ENCODE measurements around the gene FAM83F.
"Not testable (repeated sequence)": the region's sequence is repeated elsewhere in the genome, so short reads cannot be mapped to it uniquely, and the experiment has no call there.

The FAM83F gene

DNA sequence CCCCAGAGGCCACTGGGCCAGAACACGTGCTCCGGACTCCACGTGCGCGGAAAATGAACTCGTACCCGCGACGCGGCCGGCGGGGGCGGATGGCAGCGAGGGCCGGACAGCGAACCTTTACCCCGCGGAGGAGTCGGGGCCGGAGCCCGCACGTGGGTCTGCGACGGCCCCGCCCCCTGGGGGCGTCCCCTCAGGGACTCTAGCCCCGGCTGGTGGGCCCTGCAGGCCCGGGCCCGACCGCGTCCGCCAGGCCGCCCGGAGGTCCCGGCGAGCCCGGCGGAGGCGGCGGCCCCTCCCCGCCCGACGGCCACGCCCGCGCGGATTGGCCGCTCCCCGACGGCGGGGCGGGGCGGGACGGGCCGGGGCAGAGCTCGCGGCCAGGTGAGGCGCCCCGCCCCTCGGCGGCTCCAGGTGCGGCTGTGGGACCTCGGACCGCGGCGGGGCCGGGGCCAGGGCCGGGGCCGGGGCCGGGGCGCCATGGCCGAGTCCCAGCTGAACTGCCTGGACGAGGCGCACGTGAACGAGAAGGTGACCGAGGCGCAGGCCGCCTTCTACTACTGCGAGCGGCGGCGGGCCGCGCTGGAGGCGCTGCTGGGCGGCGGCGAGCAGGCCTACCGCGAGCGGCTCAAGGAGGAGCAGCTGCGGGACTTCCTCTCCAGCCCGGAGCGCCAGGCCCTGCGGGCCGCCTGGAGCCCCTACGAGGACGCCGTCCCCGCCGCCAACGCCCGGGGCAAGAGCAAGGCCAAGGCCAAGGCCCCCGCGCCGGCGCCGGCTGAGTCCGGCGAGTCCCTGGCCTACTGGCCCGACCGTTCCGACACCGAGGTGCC lies at the start of gene FAM83F:
TSS of gene FAM83F (plus strand) at position 389 of the 827 bp plus-strand sequence. CDS start at position 478, 89 bp downstream.
- Histone ChIP-seq H3K4me3 (ENCODE audit: low read length in 2 of 2) (peak within 1 kb of the TSS; percentile 75 to 76), H3K27me3 (ENCODE audit: control insufficient read depth in 2 of 2, insufficient read depth in 2 of 2, low read length in 2 of 2) (peaks cover 0 to 13% of the 10 kb centered on the region in 2 donors), H3K36me3 (ENCODE audit: control insufficient read depth in 2 of 2, insufficient read depth in 2 of 2, low read length in 2 of 2) (no peaks in the 10 kb centered on the region), H3K9me3 (ENCODE audit: control insufficient read depth in 2 of 2, low read length in 2 of 2) (no peaks in the 10 kb centered on the region), H3K27ac (ENCODE audit: low read depth in 2 of 2, low read length in 2 of 2) (peak within 1 kb of the TSS; percentile 80 to 88), H3K4me1 (ENCODE audit: control insufficient read depth in 2 of 2, insufficient read depth in 2 of 2, low read length in 2 of 2) (peaks cover 30 to 41% of the 10 kb centered on the region in 2 donors), H3K9ac (ENCODE audit: low read depth in 1 of 2, low read length in 2 of 2) (peak within 1 kb of the TSS; percentile 70 to 94)

DNA sequence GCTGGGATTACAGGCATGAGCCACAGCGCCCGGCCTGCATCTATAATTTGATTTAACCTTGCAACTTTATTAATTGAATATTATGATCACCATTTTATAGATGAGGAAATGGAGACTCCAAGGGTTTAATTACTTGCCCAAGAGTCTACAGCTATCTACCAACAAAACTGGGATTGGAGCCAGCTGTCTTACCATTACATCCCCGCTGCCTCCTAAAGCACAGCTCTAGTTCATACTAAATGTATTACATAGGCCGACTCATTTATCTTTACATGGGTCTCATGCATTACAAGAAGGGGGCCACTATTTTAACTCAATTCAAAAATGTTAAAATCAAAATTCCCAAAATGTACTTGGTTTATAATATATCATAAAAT lies 48.6 kb upstream of the FAM83F start:
- Histone ChIP-seq H3K36me3 (ENCODE audit: control insufficient read depth in 2 of 2, insufficient read depth in 2 of 2, low read length in 2 of 2) (no peaks in the 10 kb centered on the region), H3K27me3 (ENCODE audit: control insufficient read depth in 2 of 2, insufficient read depth in 2 of 2, low read length in 2 of 2) (peaks cover 0 to 4% of the 10 kb centered on the region in 2 donors), H3K4me3 (ENCODE audit: low read length in 2 of 2) (no peak overlapping the region), H3K4me1 (ENCODE audit: control insufficient read depth in 2 of 2, insufficient read depth in 2 of 2, low read length in 2 of 2) (no peaks in the 10 kb centered on the region), H3K27ac (ENCODE audit: low read depth in 2 of 2, low read length in 2 of 2) (no peak overlapping the region), H3K9me3 (ENCODE audit: control insufficient read depth in 2 of 2, low read length in 2 of 2) (no peaks in the 10 kb centered on the region), H3K9ac (ENCODE audit: low read depth in 1 of 2, low read length in 2 of 2) (no peak overlapping the region)

DNA sequence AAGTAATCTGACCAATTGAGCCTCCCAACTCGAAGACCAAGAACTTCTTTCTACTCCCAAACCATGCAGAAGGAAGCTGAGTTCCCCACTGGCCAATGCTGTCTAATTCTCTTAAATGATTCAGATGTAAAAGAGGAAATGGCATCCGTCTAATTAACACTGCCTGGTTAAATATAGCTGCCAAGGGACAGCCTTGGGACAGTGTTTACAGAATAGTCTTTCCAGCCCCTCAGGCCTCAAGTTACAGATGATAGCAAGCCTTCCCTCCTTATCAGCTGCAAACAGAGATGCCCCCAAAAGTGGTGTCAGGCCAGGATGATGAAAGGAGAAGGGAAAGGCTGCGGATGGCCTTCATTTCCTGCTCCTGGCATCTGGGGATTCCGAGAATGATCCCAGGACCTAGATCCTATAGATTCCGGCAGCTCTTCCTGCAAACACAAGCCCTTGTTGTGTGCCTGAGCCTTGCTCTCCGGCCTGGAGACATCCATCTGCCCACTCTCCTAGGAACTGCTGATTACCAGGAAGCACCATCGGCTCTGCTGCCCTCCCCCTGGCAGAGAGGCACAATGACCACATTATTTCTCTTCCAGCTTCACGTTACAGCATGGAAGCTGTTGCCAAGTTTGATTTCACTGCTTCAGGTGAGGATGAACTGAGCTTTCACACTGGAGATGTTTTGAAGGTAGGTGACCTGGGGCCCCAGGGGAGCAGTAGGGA lies 48.1 kb upstream of the FAM83F start:
- Histone ChIP-seq H3K27me3 (ENCODE audit: control insufficient read depth in 2 of 2, insufficient read depth in 2 of 2, low read length in 2 of 2) (peaks cover 0 to 4% of the 10 kb centered on the region in 2 donors), H3K9ac (ENCODE audit: low read depth in 1 of 2, low read length in 2 of 2) (no peak overlapping the region), H3K9me3 (ENCODE audit: control insufficient read depth in 2 of 2, low read length in 2 of 2) (no peaks in the 10 kb centered on the region), H3K4me1 (ENCODE audit: control insufficient read depth in 2 of 2, insufficient read depth in 2 of 2, low read length in 2 of 2) (no peaks in the 10 kb centered on the region), H3K36me3 (ENCODE audit: control insufficient read depth in 2 of 2, insufficient read depth in 2 of 2, low read length in 2 of 2) (no peaks in the 10 kb centered on the region), H3K4me3 (ENCODE audit: low read length in 2 of 2) (no peak overlapping the region), H3K27ac (ENCODE audit: low read depth in 2 of 2, low read length in 2 of 2) (no peak overlapping the region)

DNA sequence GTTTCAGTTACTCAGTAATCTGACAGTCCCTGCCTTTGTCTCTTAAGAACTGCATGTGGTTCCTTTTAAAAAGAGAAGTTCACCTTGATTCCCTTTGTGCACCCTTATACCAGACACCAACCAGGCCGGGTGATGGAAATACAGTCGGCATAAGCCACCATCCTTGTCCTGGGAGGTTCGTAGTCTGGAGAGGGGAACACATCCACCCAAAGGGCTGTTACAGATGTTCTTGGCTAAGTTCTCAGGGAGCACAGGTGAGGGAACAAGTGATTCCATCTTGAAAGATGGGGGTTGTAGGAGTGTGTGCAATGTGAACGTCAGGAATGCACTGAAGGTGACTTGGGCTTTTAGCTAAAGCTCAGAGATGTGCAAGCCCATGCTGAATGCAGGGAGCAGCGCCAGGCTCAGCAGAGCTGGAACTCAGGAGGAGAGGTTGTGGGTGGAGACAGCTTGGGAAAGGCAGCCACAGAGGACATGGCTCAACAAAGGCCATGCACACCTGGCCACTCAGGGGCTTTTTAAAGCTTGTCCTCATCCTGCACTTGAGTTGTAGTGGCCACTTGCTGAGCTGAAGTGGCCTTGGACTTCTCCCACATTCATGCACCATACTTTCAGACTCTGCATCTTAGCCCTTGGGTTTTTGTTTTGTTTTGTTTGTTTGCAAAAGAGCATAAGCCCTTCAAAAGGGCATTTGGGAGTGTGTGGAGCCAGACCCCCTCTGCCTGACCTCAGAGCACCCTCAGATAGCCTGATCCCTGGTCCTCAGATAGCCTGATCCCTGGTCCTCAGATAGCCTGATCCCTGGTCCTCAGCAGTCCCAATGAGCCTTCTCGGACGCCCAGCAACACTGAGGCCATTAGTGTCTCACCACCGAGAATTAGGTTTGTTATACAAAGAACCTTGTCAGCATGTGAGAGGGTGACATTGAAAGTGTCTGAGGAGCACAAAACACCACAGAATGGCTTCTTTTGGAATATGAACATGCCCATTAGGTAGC lies 47.2 kb upstream of the FAM83F start:
- no peak overlapping the region for H3K4me3 ChIP-seq (ENCODE audit: low read length in 2 of 2)
- no peak overlapping the region for H3K27ac ChIP-seq (ENCODE audit: low read depth in 2 of 2, low read length in 2 of 2)
- H3K9me3 ChIP-seq (ENCODE audit: control insufficient read depth in 2 of 2, low read length in 2 of 2) = no peaks in the 10 kb centered on the region
- no peak overlapping the region for H3K9ac ChIP-seq (ENCODE audit: low read depth in 1 of 2, low read length in 2 of 2)
- H3K27me3 ChIP-seq (ENCODE audit: control insufficient read depth in 2 of 2, insufficient read depth in 2 of 2, low read length in 2 of 2) = peaks cover 0 to 4% of the 10 kb centered on the region in 2 donors
- H3K4me1 ChIP-seq (ENCODE audit: control insufficient read depth in 2 of 2, insufficient read depth in 2 of 2, low read length in 2 of 2) = no peaks in the 10 kb centered on the region
- no peaks in the 10 kb centered on the region for H3K36me3 ChIP-seq (ENCODE audit: control insufficient read depth in 2 of 2, insufficient read depth in 2 of 2, low read length in 2 of 2)

DNA sequence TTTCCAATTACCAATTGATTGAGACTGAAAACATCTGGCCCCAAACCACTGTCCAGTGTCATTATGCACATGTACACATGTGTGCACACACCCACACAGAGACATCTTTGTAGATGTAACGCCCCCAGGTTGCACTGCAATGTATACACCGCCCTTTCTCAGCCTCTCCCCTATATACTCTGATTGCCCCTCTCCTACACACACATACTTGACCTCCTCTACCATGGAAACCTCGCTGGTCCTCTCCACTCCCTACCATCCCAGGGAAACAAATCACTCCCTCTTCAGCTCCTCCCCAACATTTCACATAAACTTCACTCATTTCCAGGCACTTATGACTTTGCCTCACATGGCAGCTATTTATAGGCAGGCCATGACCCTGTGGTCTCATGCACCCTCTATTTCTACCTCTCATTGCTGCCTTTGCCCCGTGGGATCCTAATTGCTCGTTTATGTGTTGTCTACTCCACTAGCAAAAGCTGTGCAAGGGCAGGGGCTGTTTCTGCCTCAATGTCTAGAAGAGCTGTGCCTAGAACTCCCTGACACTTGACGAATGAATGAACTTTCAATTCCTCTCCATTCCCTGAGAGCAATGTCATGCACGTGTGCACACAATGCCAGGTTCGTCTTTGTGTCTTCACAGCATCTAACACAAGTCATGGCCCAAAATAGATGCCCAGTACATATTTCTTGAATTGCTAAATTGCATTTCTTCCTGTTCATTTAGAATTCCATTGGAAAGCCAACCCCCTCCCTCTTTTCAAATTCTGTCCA lies 44.6 kb upstream of the FAM83F start:
- Histone ChIP-seq H3K4me3 (ENCODE audit: low read length in 2 of 2) (no peak overlapping the region), H3K27ac (ENCODE audit: low read depth in 2 of 2, low read length in 2 of 2) (no peak overlapping the region), H3K9me3 (ENCODE audit: control insufficient read depth in 2 of 2, low read length in 2 of 2) (no peaks in the 10 kb centered on the region), H3K9ac (ENCODE audit: low read depth in 1 of 2, low read length in 2 of 2) (no peak overlapping the region), H3K27me3 (ENCODE audit: control insufficient read depth in 2 of 2, insufficient read depth in 2 of 2, low read length in 2 of 2) (peaks cover 0 to 2% of the 10 kb centered on the region in 2 donors), H3K36me3 (ENCODE audit: control insufficient read depth in 2 of 2, insufficient read depth in 2 of 2, low read length in 2 of 2) (no peaks in the 10 kb centered on the region), H3K4me1 (ENCODE audit: control insufficient read depth in 2 of 2, insufficient read depth in 2 of 2, low read length in 2 of 2) (peaks cover 0 to 2% of the 10 kb centered on the region in 2 donors)

DNA sequence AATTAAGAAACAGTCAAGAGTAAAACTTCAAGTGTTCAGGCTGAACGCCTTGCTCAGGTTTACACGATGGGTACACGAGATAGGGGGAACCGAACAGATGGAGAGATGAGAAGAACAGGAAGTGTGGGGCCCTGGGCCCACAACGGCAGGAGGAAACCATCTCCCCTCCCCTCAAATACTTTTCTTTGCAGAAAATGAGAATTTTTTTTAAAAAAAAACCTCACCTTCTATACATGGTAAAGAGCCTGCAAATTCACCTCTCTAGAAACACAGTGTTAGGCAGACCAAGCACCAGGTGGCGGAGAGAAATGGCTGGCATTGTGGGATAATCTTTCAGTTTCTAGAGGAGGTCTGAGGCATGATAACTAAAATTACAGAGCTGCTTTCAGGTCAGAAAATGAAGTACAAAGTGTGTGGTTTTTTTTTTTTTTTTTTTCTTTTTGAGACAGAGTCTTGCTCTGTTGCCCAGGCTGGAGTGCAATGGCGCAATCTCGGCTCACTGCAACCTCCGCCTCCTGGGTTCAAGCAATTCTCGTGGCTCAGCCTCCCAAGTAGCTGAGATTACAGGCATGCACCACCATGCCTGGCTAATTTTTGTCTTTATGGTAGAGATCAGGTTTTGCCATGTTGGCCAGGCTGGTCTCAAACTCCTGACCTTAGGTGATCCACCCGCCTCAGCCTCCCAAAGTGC lies 43.0 kb upstream of the FAM83F start:
- not testable (repeated sequence) for H3K9me3 ChIP-seq (ENCODE audit: control insufficient read depth in 2 of 2, low read length in 2 of 2); H3K27me3 ChIP-seq (ENCODE audit: control insufficient read depth in 2 of 2, insufficient read depth in 2 of 2, low read length in 2 of 2); H3K9ac ChIP-seq (ENCODE audit: low read depth in 1 of 2, low read length in 2 of 2); H3K4me1 ChIP-seq (ENCODE audit: control insufficient read depth in 2 of 2, insufficient read depth in 2 of 2, low read length in 2 of 2); H3K36me3 ChIP-seq (ENCODE audit: control insufficient read depth in 2 of 2, insufficient read depth in 2 of 2, low read length in 2 of 2); H3K4me3 ChIP-seq (ENCODE audit: low read length in 2 of 2); H3K27ac ChIP-seq (ENCODE audit: low read depth in 2 of 2, low read length in 2 of 2)

DNA sequence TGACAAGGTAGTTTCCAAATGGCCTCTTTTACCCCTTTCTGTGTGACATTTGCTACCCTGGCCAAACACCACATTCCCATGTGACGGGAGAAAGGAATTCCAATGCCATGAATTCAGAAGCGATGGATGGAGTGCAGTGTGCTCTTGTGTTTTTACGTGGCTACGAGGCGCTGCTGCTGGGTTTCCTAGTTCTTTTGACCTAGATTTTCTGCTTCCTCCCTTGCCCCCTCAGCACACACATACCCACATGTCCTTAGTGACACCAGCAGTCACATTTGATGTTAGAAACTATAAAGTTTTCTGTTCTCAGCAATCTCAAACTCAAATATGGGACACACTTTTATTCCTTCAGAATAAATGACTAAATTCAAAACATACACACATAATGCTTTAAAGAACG lies 42.4 kb upstream of the FAM83F start:
- Histone ChIP-seq H3K4me3 (ENCODE audit: low read length in 2 of 2) (no peak overlapping the region), H3K27ac (ENCODE audit: low read depth in 2 of 2, low read length in 2 of 2) (no peak overlapping the region), H3K9ac (ENCODE audit: low read depth in 1 of 2, low read length in 2 of 2) (no peak overlapping the region), H3K27me3 (ENCODE audit: control insufficient read depth in 2 of 2, insufficient read depth in 2 of 2, low read length in 2 of 2) (no peaks in the 10 kb centered on the region), H3K36me3 (ENCODE audit: control insufficient read depth in 2 of 2, insufficient read depth in 2 of 2, low read length in 2 of 2) (no peaks in the 10 kb centered on the region), H3K9me3 (ENCODE audit: control insufficient read depth in 2 of 2, low read length in 2 of 2) (no peaks in the 10 kb centered on the region), H3K4me1 (ENCODE audit: control insufficient read depth in 2 of 2, insufficient read depth in 2 of 2, low read length in 2 of 2) (peaks cover 0 to 3% of the 10 kb centered on the region in 2 donors)

DNA sequence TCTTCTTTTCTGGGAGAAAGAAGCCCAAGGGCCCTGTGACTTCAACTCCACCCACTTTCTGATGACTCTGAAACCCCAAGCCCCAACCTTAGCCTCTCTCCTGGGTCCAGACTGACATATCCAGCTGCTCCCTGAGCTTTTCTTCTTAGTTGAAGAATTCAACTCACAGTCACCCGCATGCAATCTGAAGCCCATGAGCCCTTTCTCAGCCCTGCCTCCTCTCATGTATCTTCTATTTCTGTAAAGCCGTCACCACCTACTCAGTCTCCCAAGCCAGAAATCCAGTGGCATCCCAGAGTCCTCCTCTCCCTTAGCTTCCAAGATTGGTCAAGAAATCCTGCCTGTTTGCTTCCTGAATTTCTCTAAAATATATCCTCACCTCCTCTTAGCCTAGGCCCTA lies 41.7 kb upstream of the FAM83F start:
- Histone ChIP-seq H3K27ac (ENCODE audit: low read depth in 2 of 2, low read length in 2 of 2) (no peak overlapping the region), H3K4me3 (ENCODE audit: low read length in 2 of 2) (no peak overlapping the region), H3K36me3 (ENCODE audit: control insufficient read depth in 2 of 2, insufficient read depth in 2 of 2, low read length in 2 of 2) (no peaks in the 10 kb centered on the region), H3K9me3 (ENCODE audit: control insufficient read depth in 2 of 2, low read length in 2 of 2) (no peaks in the 10 kb centered on the region), H3K4me1 (ENCODE audit: control insufficient read depth in 2 of 2, insufficient read depth in 2 of 2, low read length in 2 of 2) (peaks cover 0 to 5% of the 10 kb centered on the region in 2 donors), H3K9ac (ENCODE audit: low read depth in 1 of 2, low read length in 2 of 2) (no peak overlapping the region), H3K27me3 (ENCODE audit: control insufficient read depth in 2 of 2, insufficient read depth in 2 of 2, low read length in 2 of 2) (no peaks in the 10 kb centered on the region)

DNA sequence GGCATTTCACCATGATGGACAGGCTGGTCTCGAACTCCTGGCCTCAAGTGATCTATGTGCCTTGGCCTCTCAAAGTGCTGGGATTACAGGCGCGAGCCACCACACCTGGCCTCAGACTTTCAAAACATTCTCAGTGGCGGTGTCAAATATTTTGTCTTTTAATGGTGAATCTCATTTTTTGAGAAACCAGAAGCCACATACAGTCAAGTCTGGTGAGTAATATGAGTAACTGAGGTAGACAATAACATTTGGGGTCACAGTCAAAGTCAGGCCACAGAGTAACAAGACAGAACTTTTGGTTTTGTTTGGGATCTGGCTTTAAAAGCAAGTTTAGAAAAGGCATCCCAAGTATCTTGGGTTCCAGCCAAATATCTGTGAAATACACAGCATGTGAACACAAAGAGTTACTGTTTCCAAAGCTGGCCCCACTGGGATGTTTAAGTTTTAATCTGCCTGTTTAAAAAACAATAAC lies 40.1 kb upstream of the FAM83F start:
- H3K27ac ChIP-seq (ENCODE audit: low read depth in 2 of 2, low read length in 2 of 2) = no peak overlapping the region
- H3K9me3 ChIP-seq (ENCODE audit: control insufficient read depth in 2 of 2, low read length in 2 of 2) = no peaks in the 10 kb centered on the region
- H3K27me3 ChIP-seq (ENCODE audit: control insufficient read depth in 2 of 2, insufficient read depth in 2 of 2, low read length in 2 of 2) = no peaks in the 10 kb centered on the region
- H3K36me3 ChIP-seq (ENCODE audit: control insufficient read depth in 2 of 2, insufficient read depth in 2 of 2, low read length in 2 of 2) = no peaks in the 10 kb centered on the region
- H3K4me1 ChIP-seq (ENCODE audit: control insufficient read depth in 2 of 2, insufficient read depth in 2 of 2, low read length in 2 of 2) = peaks cover 0 to 5% of the 10 kb centered on the region in 2 donors
- H3K9ac ChIP-seq (ENCODE audit: low read depth in 1 of 2, low read length in 2 of 2) = no peak overlapping the region
- no peak overlapping the region for H3K4me3 ChIP-seq (ENCODE audit: low read length in 2 of 2)
